ENCODE data around the gene OR10T2. TPM values are rescaled to one million over a fixed set of nuclear protein-coding genes. Genes with fewer than 3 reads are reported as not detected.
"Not testable (repeated sequence)": the region's sequence is repeated elsewhere in the genome, so short reads cannot be mapped to it uniquely, and the experiment has no call there.

The OR10T2 gene, protein sequence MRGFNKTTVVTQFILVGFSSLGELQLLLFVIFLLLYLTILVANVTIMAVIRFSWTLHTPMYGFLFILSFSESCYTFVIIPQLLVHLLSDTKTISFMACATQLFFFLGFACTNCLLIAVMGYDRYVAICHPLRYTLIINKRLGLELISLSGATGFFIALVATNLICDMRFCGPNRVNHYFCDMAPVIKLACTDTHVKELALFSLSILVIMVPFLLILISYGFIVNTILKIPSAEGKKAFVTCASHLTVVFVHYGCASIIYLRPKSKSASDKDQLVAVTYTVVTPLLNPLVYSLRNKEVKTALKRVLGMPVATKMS
- polyA plus RNA-seq (ENCODE audit: insufficient read length in 3 of 3) = not detected

DNA sequence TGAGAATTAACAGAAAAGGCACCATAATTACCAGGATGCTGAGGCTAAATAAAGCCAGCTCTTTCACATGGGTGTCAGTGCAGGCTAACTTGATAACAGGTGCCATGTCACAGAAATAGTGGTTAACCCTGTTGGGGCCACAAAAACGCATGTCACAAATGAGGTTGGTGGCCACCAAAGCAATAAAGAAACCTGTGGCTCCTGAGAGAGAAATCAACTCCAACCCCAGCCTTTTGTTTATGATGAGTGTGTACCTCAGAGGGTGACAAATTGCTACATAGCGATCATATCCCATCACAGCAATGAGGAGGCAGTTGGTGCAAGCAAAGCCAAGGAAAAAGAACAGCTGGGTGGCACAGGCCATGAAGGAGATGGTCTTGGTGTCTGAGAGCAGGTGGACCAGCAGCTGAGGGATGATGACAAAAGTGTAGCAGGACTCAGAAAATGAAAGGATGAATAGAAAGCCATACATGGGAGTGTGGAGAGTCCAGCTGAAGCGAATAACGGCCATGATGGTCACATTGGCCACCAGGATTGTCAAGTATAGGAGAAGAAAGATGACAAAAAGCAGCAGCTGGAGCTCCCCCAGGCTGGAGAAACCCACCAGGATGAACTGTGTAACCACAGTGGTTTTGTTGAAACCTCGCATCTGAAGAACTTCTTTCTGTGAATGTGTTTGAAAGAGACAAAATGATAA, at the start of gene OR10T2:
Gene OR10T2, minus strand, starts transcription at position 649 of the 697 bp plus-strand sequence. Its CDS starts 0 bp downstream, at position 649.
- no peak for DNase-seq (ENCODE audit: low read depth in 3 of 3, low spot score in 2 of 3)

DNA sequence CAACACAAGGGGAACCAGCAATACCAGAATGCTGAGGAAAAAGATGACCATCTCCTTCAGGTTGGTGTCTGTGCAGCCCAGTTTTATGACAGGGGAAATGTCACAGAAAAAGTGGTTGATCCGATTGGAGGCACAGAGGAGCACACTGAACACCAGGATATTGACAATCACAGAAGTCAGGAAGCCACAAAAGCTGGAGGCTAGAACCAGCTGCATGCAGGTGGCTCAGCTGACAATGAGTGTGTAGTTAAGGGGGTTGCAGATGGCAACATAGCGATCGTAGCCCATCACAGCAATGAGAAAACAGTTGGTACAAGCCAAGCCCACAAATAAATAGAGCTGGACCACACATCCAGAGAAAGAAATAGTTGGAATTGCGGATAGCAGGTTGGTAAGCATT, 46.1 kb upstream of the OR10T2 start:
- DNase-seq (ENCODE audit: low read depth in 3 of 3, low spot score in 2 of 3) = no peak

DNA sequence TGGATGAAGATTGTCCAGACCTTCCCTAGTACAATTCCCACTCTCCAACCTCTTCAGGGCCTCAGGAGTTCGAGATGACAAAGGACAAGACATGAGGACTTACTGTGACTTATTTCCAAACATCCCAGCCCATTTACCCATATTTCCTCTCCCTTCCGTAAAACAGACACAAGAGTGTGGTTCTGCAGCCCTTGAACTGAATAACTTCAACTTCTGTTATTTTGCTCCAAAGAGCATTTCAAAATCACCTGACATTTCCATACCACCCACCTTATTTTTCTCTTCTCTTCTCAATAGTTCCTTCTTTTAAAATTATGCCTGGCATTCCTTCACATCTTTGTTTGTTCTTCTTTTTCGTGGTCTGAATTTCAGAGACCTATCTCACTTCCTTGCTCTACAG, 35.5 kb upstream of the OR10T2 start:
- no peak for DNase-seq (ENCODE audit: low read depth in 3 of 3, low spot score in 2 of 3)

DNA sequence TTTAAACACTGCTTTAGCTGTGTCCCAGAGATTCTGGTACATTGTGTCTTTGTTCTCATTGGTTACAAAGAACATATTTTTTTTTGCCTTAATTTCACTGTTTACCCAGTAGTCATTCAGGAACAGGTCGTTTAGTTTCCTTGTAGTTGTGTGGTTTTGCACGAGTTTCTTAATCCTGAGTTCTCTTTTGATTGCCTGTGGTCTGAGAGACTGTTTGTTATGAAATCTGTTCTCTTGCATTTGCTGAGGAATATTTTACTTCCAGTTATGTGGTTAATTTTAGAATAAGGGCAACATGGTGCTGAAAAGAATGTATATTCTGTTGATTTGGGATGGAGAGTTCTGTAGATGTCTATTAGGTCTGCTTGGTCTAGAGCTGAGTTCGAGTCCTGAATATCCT, 30.9 kb upstream of the OR10T2 start:
- not testable (repeated sequence) for DNase-seq (ENCODE audit: low read depth in 3 of 3, low spot score in 2 of 3)

DNA sequence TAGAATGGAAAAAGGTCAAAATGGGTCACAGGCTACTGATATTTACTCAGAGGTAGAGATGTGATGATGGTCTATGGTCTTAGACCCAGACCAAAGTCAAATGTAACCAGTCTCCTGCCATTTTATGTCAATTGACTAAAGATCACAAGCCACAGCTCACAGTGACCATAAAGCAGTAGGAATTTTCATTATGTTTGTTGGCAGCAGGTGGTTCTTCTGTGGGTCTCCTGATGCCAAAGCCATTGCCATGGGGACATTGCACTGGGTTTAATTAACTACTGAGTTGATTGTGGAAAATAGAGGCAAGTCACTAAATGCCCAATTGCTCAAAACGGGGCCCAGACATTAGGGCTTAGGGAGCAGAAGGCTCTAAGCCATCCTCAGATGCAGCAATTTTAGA, 26.9 kb upstream of the OR10T2 start, which contains the start of gene OR10K2:
Gene OR10K2, minus strand, starts transcription at position 101 of the 400 bp plus-strand sequence. CDS start 5,371 bp downstream, outside the sequence.
- DNase-seq (ENCODE audit: low read depth in 3 of 3, low spot score in 2 of 3) = no peak

DNA sequence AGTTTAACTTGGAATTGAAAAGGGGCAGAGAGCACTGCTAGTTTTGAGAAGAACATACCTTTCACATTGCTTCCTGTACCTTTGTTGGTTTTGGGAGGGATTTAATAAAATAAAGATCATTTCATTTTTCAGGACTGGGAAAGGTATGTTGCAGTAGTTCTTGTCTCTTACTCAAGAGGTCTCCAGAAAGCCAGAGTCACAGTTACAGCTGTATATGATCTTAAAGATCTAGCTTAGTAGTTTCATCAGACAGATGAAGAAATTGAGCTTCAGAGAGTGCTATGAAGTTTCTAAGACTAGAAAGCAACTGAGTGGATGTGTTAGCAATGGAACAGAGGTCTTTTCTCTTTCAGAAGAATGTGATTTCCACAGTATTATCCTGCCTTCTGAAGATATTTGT, 25.8 kb upstream of the OR10T2 start:
- no peak for DNase-seq (ENCODE audit: low read depth in 3 of 3, low spot score in 2 of 3)

DNA sequence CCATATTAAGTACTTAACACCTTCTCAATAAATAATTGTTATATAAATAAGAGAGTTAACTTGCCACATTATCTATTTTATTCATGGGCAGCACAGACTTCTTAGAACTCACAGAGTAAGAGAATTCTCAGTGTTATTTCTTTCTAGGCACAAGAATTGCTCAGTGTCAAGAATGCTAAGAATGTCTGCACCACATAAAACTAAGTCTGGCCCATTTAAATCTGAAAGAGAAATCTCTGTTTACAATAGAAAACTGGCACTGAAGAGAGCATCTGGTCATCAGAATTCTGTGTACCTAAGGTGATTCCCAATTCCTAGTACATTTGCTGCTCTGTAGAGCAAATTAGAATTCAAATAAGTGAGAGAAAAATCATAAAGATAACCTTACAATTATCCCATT, 22.9 kb upstream of the OR10T2 start:
- DNase-seq (ENCODE audit: low read depth in 3 of 3, low spot score in 2 of 3) = no peak

DNA sequence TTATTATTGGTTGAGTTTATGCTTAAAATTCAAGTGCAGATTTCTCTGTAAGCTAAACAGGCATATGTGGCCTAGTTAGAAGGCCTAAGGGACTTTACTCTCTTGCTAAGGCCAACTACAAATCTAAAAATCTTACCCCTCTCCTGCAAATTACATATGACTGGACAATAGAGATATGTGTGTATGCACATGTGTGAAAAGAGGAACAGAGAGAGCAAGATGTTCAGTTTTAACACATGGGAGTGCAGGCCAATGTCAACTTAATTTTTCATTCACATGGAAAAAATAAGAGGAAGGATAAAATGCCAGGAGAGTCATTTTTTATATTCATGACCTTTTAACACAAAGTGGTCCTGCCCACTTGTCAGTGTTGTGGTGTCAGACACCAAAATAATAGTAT, 18.3 kb upstream of the OR10T2 start:
- no peak for DNase-seq (ENCODE audit: low read depth in 3 of 3, low spot score in 2 of 3)

DNA sequence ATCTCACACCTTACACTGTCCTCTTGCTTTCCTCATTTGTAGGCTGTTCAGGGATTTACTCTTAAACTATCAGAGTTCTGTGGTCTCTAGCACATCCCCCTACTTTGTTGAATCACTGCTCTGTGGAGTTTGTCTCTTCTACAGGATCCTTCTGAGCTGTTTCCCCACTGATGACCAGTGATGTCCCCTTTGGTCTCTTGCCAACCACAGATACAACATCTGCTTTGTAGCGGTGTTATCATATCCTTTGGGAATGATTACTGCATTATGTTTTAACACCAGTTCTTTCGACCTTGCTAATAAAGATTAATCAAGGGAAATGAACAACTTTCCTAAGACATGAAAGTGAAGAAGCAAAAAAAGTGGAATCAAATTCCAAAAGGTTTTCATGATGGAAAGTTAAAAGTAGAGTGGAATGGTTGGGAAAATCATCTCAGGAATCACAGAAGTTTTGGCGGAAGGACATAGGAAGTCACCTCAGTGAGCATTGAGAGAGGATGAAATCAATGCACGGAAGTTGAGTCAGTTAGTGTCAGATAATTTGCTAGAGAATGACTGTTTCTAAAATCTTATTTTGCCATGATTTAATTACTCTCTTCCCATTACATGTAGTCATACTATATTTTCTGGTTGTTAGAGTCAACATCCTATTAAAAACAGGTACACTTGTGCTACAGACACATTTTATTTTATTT, 15.5 kb upstream of the OR10T2 start:
- no peak for DNase-seq (ENCODE audit: low read depth in 3 of 3, low spot score in 2 of 3)

DNA sequence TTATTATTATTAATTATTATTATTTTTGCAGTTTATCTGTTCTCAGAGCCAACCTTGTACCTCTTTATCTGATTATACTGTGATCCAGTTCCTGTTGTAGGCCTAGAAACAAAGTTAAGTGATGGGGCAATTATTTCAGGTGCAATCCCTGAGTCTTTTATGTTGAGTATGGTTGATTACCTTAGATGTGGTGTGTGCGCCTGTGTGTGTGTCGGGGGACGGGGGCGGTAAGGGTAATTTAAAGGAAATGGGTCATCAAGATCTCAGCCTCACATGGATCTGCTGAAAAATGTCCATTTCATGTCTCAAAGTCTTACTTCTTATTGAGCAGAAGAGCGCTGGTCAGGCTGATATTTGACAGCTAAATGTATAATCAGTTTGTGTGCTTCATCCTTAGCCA, 7.8 kb upstream of the OR10T2 start:
- DNase-seq (ENCODE audit: low read depth in 3 of 3, low spot score in 2 of 3) = no peak

DNA sequence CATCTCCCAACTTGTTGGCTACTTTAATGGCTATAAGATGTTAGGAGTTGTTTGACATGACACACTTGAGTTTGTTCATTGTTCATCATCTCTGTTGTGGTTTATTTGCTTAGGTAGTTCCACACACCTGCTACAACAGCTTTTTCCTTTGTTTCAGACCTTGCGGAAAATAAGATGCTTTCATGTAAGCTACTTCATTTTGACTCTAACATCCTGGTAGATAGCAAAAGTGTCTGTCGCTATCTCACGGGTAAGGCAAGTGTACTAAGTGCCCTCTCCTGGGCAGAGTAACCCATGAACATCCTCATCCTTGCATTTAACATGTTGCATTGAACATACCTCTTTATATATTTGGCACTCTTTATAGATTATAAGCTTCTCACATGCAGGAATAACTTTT, 1.6 kb upstream of the OR10T2 start:
- no peak for DNase-seq (ENCODE audit: low read depth in 3 of 3, low spot score in 2 of 3)

DNA sequence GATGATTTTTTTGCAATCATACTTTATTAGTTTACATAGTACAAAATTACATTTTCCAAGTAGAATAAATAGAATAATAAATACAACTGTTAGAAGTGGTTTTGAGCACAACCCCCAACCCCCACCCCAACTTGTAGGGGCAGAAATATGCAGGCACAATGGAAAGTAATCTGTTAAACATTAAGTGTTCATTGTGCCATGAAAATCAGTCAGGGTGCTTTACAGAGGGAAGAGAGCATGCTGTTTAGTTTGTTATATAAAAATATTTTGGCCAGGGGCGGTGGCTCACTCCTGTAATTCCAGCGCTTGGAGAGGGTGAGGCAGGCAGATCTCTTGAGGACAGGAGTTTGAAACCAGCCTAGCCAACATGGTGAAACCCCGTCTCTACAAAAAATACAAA, 2.6 kb downstream of the OR10T2 start:
- DNase-seq (ENCODE audit: low read depth in 3 of 3, low spot score in 2 of 3) = peak in 1 of 3 donors; percentile 6

DNA sequence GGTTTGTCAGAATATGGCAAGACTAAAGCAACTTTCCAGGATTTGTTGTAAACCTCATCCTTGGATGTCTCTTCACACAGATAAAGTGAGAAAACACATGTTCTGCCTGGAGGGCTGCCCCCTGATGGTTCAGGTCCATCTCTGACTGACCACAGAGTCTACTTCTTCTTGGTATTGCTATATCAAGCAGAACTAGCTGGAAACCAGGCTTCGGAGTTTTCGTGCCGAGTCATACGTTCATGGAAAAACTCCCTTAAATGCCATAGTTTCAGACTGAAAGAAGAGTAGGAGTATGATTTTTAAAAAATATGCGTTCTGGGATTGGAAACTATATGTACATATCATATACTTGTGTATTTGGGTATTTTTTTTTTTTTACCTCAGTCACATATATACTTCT, 5.8 kb downstream of the OR10T2 start:
- no peak for DNase-seq (ENCODE audit: low read depth in 3 of 3, low spot score in 2 of 3)

DNA sequence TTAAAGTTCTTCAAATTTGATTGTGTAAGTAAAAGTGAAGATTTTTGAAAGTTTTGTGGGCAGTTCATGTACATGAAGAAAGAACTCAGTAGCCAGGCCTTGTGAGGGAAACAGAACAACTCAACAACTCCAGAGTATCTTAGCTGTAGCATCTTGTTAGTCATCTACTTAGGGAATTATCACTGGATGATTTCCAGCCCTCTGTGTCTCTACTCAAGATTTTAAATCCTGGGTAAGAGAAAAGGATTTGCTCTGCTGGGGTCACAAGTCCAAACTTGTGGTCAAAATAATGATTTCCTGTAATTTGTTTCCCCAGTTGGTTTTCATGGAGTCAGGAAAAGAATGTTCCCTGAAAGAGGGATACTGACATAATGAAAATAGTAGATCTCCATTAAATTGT, 8.2 kb downstream of the OR10T2 start:
- no peak for DNase-seq (ENCODE audit: low read depth in 3 of 3, low spot score in 2 of 3)

DNA sequence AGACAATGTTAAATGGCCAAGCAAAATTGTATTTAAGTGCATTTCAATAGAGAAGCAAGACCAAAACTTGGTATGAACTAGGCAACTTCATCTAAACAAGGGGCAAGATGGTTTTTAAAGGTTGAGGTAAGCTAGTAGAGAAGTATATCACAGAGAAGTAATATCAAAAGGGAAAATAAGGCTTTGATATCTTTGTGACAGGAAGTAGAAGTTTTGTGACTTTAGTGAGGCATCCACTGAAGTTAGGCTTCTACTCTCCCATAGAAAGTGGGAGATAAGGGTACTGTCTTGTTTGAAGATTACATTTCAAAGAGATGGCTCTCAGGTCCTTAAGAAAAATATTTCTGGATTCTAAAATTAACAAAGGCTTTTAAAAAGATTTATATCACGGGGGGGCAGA, 8.9 kb downstream of the OR10T2 start:
- no peak for DNase-seq (ENCODE audit: low read depth in 3 of 3, low spot score in 2 of 3)

DNA sequence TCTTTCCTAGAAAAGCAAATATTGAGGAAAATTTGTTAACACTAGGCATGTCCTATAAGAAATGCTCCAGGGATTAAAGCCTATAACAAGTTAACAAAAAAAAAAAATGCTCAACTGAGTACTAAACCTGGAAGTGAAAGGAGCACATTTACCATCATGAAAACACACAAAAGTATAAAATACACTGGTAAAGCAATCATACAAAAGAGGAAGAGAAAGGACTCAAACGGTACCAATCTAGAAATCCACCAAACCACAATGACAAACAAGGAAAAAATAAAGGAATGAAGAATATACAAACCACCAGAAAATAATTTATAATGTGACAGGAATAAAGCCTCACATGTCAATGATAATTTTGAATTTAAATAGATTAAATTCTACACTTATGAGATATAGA, 24.4 kb downstream of the OR10T2 start:
- DNase-seq (ENCODE audit: low read depth in 3 of 3, low spot score in 2 of 3) = no peak

DNA sequence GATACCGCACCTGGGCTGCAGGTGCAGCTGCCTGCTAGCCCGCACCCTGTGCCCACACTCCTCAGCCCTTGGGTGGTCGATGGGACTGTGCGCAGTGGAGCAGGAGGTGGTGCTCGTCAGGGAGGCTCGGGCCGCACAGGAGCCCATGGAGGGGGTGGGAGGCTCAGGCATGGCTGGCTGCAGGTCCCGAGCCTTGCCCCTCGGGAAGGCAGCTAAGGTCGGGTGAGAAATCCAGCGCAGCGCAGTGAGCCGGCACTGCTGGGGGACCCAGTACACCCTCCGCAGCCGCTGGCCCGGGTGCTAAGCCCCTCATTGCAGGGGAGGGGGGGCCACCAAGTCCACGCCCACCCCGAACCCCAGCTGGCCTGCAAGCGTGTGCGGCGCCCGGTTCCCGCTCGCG, 25.2 kb downstream of the OR10T2 start:
- DNase-seq (ENCODE audit: low read depth in 3 of 3, low spot score in 2 of 3) = not testable (repeated sequence)

DNA sequence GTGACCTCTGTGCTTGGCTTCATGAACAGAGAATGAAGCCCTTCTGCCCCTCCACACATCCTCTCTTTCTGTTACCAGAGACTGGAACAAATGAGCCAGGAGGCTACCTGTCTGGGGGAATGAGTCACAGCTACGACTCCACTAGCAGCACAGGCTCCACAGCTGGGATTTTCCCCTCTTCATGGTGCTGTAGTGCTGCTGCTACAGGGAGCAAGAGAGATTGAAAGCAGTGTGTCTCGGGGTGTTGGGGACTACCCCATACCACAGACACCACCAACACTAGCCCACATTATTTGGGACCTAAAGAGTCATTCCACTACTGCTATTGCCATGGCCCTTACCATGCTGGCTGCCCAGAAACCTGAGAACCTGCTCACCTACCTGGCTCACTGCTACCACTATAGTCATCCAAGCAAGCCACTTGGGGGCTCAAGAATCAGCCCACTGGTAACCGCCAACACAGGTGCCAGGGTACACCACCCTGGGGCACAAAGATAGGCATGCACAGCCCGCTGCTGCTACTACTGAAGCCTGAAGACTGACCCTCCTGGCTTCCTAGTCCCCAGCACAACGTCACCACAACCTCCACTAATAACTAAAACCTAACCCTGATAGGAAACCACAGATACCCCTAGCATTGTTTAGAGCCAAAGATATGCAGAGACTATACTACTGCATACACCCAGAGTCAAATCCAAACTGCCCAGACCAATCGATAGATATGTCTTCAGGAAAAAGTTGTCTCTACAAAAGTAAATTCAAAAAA, 27.9 kb downstream of the OR10T2 start:
- DNase-seq (ENCODE audit: low read depth in 3 of 3, low spot score in 2 of 3) = no peak

DNA sequence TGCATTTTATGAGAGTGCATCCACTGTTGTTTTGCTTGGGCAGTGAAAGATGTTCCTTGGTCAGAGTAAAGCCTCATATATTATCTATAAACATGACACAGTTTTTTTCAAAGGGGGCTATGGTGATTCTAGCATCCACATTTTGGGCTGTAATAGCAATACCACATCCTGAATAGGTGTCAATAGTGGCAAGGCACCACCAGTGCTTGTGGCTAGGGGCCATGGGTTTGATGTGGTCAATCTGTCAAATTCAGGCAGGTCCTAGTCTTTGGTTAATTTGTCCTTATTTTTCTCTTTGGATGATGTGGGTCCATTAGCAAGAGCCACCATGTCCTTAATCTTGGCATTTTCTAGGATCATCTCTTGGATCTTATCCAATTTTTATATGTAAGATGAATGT, 32.5 kb downstream of the OR10T2 start:
- DNase-seq (ENCODE audit: low read depth in 3 of 3, low spot score in 2 of 3) = no peak

DNA sequence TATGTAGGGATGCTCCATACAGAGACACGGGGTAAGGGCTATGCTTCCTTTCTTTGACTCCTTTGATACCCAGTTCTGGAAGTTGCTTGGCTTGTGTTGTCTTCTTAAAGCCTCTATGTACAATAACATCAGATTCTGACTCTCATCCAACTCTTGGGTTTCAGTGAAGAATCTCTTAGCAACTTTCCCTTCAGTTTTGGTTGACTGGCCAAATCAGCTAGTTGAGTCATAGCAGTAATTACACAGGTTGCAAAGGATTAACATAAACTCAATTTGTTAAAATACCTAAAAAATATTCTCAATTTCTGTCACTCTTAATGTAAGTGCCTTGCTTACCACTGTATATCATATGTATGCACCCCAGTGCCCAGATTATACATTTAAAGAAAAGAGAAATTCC, 36.3 kb downstream of the OR10T2 start:
- no peak for DNase-seq (ENCODE audit: low read depth in 3 of 3, low spot score in 2 of 3)

DNA sequence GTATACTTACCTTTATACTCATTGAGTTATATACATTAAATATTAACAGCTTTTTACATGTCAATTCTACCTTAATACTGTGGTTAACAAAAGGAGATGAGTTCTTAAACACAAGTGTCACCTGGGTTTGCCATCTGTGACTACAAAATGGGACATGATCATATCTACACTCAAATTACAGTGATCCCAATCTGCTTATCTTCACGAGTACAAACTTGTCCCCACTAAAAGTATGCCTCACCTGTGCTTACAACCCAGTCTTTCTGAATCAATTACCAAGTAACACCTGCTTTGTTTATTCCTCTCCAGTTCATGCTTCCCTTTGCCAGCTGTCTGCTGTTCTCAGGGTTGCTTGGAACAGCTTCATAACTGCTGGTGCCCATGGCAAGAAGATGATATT, 36.8 kb downstream of the OR10T2 start:
- DNase-seq (ENCODE audit: low read depth in 3 of 3, low spot score in 2 of 3) = no peak

Measured in right renal cortex interstitium (tissue), 3 donors.